Epithelial cell of proximal tubule (primary cell): Measurements from ENCODE around the gene DDX17. TPM values are rescaled to one million over a fixed set of nuclear protein-coding genes. Genes with fewer than 3 reads are reported as not detected.

Experiments
- DNase-seq: peaks from one replicate; pipeline ENCODE4 v3.0.0-alpha.2; 2011; ENCODE audit warnings: low read depth
- H3K4me3 ChIP-seq: 2 replicates; pipeline ENCODE4 v1.5.1; 2011; ENCODE audit warnings: low read depth, mild to moderate bottlenecking, low read length
- total RNA-seq: library from RNA; depleted of rRNA; stranded (reverse); fragments of >200 nt; gene quantifications from 2 replicates; pipeline ENCODE4 v1.2.3, GENCODE V29; 2015
- TF ChIP-seq, protein P1 (sequence below): conservative IDR thresholded peaks from 2 replicates; pipeline ENCODE4 v1.5.1; 2012; ENCODE audit warnings: low read depth, mild to moderate bottlenecking, low read length

DDX17 gene
- total RNA-seq, 1 donor from 2014 or later: 186 TPM

DNA sequence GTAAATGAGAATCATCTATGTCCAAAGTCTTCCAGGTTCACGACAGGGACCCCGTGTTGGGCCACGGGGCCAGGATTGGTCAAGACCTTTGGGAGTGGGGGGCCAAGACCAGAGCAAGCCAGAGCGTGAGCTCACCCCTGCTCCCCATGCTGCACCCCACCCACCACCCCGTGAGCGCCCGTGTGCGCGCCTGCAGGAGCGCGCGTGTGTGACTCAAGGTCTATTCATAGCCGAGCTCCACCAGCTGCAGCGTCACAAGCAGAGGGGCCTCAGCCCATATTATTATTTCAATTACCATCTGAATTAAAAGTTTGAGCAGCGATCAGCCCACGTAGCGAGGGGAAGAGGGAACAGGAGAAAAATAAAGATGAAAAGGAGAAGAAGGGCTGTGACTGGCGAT, 56.3 kb downstream of the DDX17 start:
- H3K4me3 ChIP-seq: no peak overlapping the region
- TF ChIP-seq, protein P1, sequence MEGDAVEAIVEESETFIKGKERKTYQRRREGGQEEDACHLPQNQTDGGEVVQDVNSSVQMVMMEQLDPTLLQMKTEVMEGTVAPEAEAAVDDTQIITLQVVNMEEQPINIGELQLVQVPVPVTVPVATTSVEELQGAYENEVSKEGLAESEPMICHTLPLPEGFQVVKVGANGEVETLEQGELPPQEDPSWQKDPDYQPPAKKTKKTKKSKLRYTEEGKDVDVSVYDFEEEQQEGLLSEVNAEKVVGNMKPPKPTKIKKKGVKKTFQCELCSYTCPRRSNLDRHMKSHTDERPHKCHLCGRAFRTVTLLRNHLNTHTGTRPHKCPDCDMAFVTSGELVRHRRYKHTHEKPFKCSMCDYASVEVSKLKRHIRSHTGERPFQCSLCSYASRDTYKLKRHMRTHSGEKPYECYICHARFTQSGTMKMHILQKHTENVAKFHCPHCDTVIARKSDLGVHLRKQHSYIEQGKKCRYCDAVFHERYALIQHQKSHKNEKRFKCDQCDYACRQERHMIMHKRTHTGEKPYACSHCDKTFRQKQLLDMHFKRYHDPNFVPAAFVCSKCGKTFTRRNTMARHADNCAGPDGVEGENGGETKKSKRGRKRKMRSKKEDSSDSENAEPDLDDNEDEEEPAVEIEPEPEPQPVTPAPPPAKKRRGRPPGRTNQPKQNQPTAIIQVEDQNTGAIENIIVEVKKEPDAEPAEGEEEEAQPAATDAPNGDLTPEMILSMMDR: no peak
- DNase-seq: no peak

DNA sequence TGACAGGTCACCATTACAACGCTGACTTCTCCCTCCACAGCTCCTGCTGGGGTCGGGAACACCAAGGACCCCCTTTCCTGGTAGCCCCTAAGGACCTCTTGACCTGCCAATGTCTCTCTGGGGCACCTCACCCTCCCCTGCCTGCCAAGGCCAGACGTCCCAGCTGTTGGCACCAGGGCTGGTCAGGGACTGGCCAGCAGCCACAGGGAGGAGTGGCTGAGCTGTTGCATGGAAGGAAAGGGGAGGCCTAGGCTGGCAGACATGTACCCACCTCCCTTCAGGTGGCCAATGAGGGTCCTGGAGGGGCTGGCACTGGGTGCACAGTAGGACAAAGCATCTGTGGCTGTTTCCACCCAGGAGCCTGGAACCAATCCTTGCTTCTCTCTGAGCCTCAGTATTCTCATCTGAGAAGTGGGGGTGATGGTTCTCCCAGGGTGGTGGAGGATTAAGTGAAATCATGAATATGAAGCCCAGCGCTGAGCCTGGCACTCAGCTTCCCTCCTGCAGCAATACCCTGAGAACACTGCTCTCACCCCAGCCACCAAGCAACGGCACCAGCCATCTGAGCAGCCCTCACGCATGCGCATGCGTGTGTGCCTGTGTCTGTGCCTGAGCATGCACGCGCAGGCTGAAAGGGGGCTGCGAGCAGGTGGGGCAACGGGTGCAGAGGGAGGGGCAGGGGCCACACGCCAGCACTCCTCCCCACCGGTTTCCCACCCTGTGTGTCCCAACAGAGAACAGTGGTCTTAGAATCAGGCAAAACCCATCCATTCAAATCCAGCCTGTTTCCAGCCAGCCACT, 57.0 kb downstream of the DDX17 start:
- no peak overlapping the region for H3K4me3 ChIP-seq
- DNase-seq: no peak
- TF ChIP-seq, protein P1: no peak

DNA sequence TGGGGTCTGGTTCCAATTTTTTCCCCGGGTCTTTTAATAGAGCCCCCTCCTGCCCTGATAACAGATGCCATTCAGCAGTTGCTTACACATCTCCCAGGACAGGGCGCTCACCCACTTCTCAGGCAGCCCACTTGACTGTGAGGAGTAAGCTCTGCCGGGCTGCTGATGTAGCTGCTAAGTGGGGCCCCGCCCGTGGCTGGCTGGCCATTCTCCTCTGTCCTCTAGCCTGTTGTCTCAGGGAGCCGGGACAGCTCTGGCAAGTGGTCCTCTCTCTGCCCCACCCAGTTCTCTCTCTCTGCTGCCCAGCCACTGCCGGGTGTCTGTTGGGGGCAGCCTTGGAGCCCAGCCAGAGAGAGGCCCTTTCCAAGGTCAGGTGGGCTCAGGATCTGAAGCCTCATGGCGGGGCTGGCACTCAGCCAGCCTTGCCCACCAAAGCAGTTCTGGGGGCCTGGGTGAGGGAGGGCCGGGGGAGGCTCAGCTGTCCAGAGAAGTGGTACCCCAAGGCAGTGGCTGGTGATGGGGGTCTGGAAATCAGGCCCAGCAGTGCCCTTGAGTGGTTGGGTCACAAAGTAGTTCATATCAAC, 60.0 kb downstream of the DDX17 start:
- no peak overlapping the region for H3K4me3 ChIP-seq
- TF ChIP-seq, protein P1: no peak
- DNase-seq: no peak

DNA sequence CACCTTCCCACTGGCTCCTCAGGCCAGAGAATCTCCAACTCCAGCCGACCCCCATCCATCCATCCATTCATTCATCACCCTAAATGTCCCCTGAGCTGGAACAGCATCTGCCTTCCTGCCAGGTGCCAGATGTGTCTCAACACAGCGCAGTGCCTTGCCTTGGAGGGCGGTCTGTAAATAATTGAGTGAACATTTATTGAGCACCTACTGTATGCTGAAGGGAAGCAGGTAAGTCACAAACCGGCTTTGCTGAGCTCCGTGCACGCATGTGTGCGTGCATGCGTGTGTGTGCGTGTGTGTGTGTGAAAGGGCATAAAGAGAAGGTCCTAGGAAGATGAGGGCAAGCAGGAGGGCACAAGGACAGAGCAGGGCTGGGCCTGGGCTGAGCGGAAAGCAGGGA, 61.3 kb downstream of the DDX17 start:
- no peak overlapping the region for H3K4me3 ChIP-seq
- no peak for DNase-seq
- TF ChIP-seq, protein P1: no peak

DNA sequence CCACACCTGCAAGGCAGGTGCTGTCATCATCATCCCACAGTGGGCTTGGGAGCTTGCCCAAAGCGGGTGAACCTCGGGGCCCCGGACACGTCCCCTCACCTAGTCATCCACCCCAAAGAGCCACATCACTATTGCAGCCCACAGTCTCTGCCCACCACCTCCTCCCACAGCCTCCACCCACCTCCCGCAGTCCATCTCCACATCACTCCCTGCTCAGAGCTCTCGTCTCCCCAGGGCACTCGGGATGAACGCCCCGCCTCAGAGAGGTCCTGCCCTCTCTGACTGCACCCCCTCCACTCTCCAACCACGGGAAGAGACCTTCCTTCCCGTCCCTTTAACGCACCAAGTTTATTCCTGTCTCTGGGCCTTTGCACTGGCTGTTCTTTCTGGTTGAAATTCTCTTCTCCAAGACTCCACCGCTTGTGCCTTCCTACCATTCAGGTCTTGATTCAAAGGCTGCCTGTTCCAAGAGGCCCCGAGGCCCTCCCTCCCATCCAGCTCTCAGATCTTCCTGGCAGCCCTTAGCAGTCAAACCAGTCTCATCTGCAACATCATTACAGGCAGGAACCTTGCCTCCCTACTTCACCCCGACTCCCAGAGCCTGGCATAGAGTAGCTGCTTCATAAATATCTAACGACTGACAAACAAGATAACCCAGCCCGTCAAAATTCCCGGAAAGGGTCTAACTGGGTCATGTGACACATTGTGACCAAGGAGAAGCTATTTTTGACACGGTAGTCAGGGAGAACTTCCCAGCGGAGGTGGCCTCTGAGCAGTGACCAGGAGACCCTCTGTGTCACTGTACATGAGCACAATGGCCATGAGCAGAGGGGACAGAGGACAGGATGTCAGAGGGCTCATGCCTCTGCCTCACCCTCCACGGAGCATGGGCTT, 62.2 kb downstream of the DDX17 start:
- TF ChIP-seq, protein P1: no peak
- no peak overlapping the region for H3K4me3 ChIP-seq
- DNase-seq: no peak

DNA sequence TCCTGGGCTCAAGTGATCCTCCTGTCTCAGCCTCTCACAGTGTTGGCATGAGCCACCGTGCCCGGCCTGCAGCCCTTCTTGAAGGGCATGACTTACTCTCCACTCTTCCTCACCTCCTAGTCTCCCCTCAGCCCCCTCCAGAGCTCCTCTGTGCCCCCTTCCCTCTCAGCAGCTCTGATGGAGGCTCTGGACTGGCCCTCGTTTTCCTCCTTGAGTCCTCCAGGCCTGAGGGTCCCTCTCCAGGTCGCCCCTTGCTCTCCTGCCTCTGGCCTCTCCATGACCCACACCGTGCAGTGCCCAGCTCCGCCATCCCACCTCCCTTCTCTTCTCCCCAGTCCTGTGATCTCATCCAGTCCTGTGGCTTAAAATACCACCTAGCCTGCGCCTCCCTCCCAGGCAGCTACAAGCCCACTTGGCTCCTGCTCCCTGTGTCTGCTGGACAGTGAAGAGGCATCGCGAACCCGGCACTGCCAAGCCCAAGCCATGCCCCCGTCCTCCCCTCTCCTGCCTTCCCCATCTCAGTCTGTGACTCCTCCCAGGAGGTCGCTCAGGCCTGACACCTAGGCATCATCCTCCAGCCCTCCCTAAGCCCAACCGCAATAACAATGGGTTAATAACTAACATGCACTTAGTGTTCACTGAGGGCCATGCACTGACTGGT, 63.0 kb downstream of the DDX17 start:
- TF ChIP-seq, protein P1: no peak
- no peak overlapping the region for H3K4me3 ChIP-seq
- DNase-seq: no peak
